Activated T-helper 2 cell treated with anti-CD3 and anti-CD28 coated beads, Interferon-gamma antibody, Interleukin-2, Interleukin-4, amounts not matched to agents 10 μg/mL and 5 μg/mL and 100 μg/mL, durations not matched to agents 14 hours and 24 hours and 36 hours (primary cell): ENCODE data around the gene NDUFB3. TPM values are rescaled to one million over a fixed set of nuclear protein-coding genes. Genes with fewer than 3 reads are reported as not detected.
"Not testable (repeated sequence)": the region's sequence is repeated elsewhere in the genome, so short reads cannot be mapped to it uniquely, and the experiment has no call there.

Experiments
- DNase-seq: peaks from one replicate; pipeline ENCODE4 v3.0.0; 2021; ENCODE audit warnings: low spot score
- H3K27ac Mint-ChIP-seq: one replicate; pipeline ENCODE4 v1.8.0; 2021; ENCODE audit warnings: mixed read lengths
- H3K27me3 Mint-ChIP-seq: one replicate; pipeline ENCODE4 v1.8.0; 2021; ENCODE audit warnings: low read depth, mixed read lengths
- H3K36me3 Mint-ChIP-seq: one replicate; pipeline ENCODE4 v1.8.0; 2021; ENCODE audit warnings: low read depth, mixed read lengths
- H3K4me1 Mint-ChIP-seq: one replicate; pipeline ENCODE4 v1.8.0; 2021; ENCODE audit warnings: low read depth, mixed read lengths
- H3K4me3 Mint-ChIP-seq: one replicate; pipeline ENCODE4 v1.8.0; 2021; ENCODE audit warnings: low read depth, mild to moderate bottlenecking, moderate library complexity, mixed read lengths
- H3K9me3 Mint-ChIP-seq: one replicate; pipeline ENCODE4 v1.8.0; 2021; ENCODE audit warnings: mixed read lengths
- intact Hi-C: fragments of 100-400 bp; cut with micrococcal nuclease; formaldehyde crosslinking; loops from one replicate; pipeline ENCODE4 v1.15.1; 2023
- total RNA-seq: library from RNA; stranded (reverse); gene quantifications from 2 replicates; pipeline ENCODE4 v1.2.3, GENCODE V29; 2022

Gene NDUFB3
- total RNA-seq, 1 donor from 2014 or later, result 125 TPM

GRCh38 chr2:201058914-201059313, 12.9 kb upstream of the NDUFB3 start:
- peaks cover 32% of the 10 kb centered on the region for H3K36me3 Mint-ChIP-seq
- no peak for DNase-seq
- H3K4me3 Mint-ChIP-seq, result no peak overlapping the region
- peaks cover 5% of the 10 kb centered on the region for H3K9me3 Mint-ChIP-seq
- H3K27me3 Mint-ChIP-seq, result no peaks in the 10 kb centered on the region
- H3K4me1 Mint-ChIP-seq, result peaks cover 14% of the 10 kb centered on the region
- no peak overlapping the region for H3K27ac Mint-ChIP-seq
- intact Hi-C loops, result loop anchor here (10.0 kb wide), 1 partner anchor 54 kb away; no protein-coding TSS in a partner anchor

- no peak for DNase-seq
- H3K27me3 Mint-ChIP-seq, result no peaks in the 10 kb centered on the region
- intact Hi-C loops, result loop anchor here (10.0 kb wide), 1 partner anchor 55 kb away; no protein-coding TSS in a partner anchor
- H3K4me3 Mint-ChIP-seq, result no peak overlapping the region
- H3K4me1 Mint-ChIP-seq, result peaks cover 21% of the 10 kb centered on the region
- peaks cover 5% of the 10 kb centered on the region for H3K9me3 Mint-ChIP-seq
- no peak overlapping the region for H3K27ac Mint-ChIP-seq
- H3K36me3 Mint-ChIP-seq, result peaks cover 32% of the 10 kb centered on the region
Measured at GRCh38 chr2:201059961-201060755, 11.6 kb upstream of the NDUFB3 start.

GRCh38 chr2:201063516-201063915, 8.3 kb upstream of the NDUFB3 start:
- H3K4me1 Mint-ChIP-seq, result peaks cover 33% of the 10 kb centered on the region
- H3K9me3 Mint-ChIP-seq, H3K4me3 Mint-ChIP-seq, intact Hi-C loops, DNase-seq, H3K27me3 Mint-ChIP-seq: not testable (repeated sequence)
- H3K36me3 Mint-ChIP-seq, result peaks cover 33% of the 10 kb centered on the region
- peak overlapping the region; percentile 83 for H3K27ac Mint-ChIP-seq

DNA sequence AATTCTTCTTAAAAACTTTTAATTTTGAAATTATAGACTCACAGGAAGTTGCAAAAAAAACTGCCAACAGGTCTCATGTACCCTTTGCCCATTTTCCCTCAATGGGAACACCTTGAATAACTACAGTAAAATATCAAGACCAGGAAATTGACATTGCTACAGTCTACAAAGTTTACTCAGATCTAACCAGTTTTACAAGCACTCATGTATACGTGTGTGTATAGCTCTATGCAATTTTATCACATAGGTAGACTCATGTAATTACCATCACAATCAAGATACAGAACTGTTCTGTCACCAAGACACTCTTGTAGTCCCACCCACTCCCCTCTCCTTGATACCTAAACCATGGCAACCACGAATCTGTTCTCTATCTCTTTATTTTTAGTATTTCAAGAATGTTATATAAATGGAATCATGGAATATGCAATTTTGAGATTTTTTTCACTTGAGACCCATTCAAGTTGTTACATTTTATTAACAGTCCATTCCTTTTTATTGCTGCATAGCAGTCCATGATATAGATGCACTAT, 6.9 kb upstream of the NDUFB3 start:
- H3K4me3 Mint-ChIP-seq, result no peak overlapping the region
- H3K27ac Mint-ChIP-seq, result no peak overlapping the region
- no peaks in the 10 kb centered on the region for H3K27me3 Mint-ChIP-seq
- no peak for DNase-seq
- intact Hi-C loops, result no loop called here
- H3K9me3 Mint-ChIP-seq, result peaks cover 5% of the 10 kb centered on the region
- H3K4me1 Mint-ChIP-seq, result peaks cover 45% of the 10 kb centered on the region
- H3K36me3 Mint-ChIP-seq, result peaks cover 29% of the 10 kb centered on the region

DNA sequence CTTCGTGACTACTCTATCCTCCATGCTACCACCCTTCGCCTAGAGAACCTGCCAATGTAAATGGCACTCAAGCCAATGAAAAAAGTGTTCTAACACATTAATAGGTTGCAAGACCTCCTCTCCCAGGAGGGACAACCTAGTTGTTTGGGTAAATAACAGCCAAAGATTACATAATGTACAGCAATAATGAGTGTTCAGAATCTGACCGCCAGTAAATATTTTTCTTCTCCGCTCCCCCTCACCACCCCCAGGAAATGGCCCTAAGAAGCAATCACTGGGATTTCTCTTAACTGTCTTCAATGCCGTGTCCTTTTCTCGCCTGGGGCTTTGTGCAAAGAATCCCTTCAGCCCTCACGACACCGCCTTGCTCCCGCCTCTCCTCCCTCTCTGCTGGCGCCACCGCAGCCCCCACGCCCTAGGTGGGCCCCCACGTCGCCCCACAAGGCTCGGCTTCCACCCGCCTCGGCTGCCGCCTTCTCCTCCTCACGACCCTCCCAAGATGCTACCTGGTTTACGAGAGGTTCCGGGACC, 788 bp upstream of the NDUFB3 start:
- Mint-ChIP-seq H3K36me3 (peaks cover 6% of the 10 kb centered on the region), H3K27ac (peak overlapping the region; percentile 93), H3K4me1 (peaks cover 40% of the 10 kb centered on the region), H3K27me3 (no peaks in the 10 kb centered on the region), H3K4me3 (peak overlapping the region; percentile 93), H3K9me3 (no peaks in the 10 kb centered on the region)
- intact Hi-C loops, result loop anchor here (1.0 to 5.0 kb wide), 10 partner anchors 45 to 380 kb away; partner anchors contain the start of genes BZW1, CFLAR, NIF3L1 and ORC2
- no peak for DNase-seq

DNA sequence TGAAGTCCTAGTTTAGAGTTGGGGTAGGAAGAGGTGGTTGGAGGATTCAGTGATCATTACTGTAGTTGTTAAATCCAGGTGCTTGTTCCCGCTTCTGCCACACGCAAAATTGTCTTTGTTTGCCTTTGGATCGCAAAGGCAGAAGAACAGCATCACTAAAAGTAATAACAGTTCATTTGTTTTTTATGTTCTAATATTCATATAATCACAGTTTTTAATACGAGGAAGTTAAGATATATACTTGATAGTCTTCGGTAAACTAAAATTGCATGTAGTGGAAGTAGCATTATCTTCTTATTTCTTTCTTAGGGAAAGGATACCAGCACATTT, 365 bp downstream of the NDUFB3 start:
- intact Hi-C loops, result loop anchor here (5.0 kb wide), 1 partner anchor 50 kb away; no protein-coding TSS in a partner anchor
- H3K4me3 Mint-ChIP-seq, result peak overlapping the region; percentile 93
- no peaks in the 10 kb centered on the region for H3K27me3 Mint-ChIP-seq
- no peaks in the 10 kb centered on the region for H3K9me3 Mint-ChIP-seq
- H3K27ac Mint-ChIP-seq, result peak overlapping the region; percentile 93
- H3K36me3 Mint-ChIP-seq, result peaks cover 6% of the 10 kb centered on the region
- no peak for DNase-seq
- H3K4me1 Mint-ChIP-seq, result peaks cover 32% of the 10 kb centered on the region

DNA sequence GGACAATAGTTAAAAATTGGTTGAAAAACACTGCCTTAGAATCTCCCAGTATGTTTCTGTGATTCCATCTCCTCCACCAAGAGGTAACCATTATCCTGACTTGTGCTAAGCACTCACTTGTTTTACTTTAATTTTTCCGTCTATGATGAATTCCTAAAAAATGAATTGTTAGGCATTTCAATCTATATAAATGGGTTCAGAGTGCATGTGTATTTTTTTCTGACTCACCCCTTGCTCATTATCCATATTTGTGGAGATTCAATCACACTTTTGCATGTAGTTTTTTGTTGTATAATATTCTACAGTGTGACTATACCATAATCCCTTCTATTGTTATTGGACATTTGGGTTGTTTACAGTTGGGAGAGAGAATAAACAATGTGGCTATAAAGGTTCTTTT, 1.3 kb downstream of the NDUFB3 start:
- no peaks in the 10 kb centered on the region for H3K9me3 Mint-ChIP-seq
- peaks cover 6% of the 10 kb centered on the region for H3K36me3 Mint-ChIP-seq
- DNase-seq, result no peak
- H3K27me3 Mint-ChIP-seq, result no peaks in the 10 kb centered on the region
- H3K4me1 Mint-ChIP-seq, result peaks cover 32% of the 10 kb centered on the region
- peak overlapping the region; percentile 41 for H3K27ac Mint-ChIP-seq
- intact Hi-C loops, result loop anchor here (5.0 kb wide), 1 partner anchor 51 kb away; no protein-coding TSS in a partner anchor
- H3K4me3 Mint-ChIP-seq, result peak overlapping the region; percentile 73

GRCh38 chr2:201074996-201075395, 3.2 kb downstream of the NDUFB3 start:
- no peak for DNase-seq
- Mint-ChIP-seq H3K4me3 (no peak overlapping the region), H3K27ac (no peak overlapping the region), H3K9me3 (no peaks in the 10 kb centered on the region), H3K27me3 (no peaks in the 10 kb centered on the region), H3K36me3 (peaks cover 12% of the 10 kb centered on the region), H3K4me1 (peaks cover 19% of the 10 kb centered on the region)
- intact Hi-C loops, result loop anchor here (5.0 kb wide), 1 partner anchor 53 kb away; no protein-coding TSS in a partner anchor

- Mint-ChIP-seq H3K9me3 (no peaks in the 10 kb centered on the region), H3K4me1 (peaks cover 2% of the 10 kb centered on the region), H3K36me3 (peaks cover 40% of the 10 kb centered on the region), H3K27me3 (no peaks in the 10 kb centered on the region), H3K27ac (no peak overlapping the region), H3K4me3 (no peak overlapping the region)
- DNase-seq, result no peak
- intact Hi-C loops, result no loop called here
Measured at GRCh38 chr2:201084863-201085262, 13.1 kb downstream of the NDUFB3 start.

DNA sequence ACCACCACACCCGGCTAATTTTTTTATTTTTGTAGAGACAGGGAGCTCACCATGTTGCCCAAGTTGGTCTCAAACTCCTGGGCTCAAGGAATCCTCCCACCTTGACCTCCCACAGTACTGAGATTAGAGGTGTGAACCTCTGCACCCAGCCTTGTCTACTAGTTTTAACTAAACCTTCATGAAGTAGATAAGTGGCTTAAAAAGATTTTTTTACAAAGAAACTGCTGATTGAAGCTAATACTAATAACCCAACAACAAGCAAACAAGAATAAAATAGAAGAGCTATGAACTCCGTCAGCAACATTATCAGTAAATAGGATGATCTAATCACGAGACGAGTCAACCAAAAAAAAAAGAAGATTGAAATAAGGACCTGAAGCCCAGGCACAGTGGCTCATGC, 18.8 kb downstream of the NDUFB3 start:
- no peaks in the 10 kb centered on the region for H3K9me3 Mint-ChIP-seq
- intact Hi-C loops, result no loop called here
- no peak for DNase-seq
- H3K4me1 Mint-ChIP-seq, result peaks cover 2% of the 10 kb centered on the region
- no peak overlapping the region for H3K4me3 Mint-ChIP-seq
- H3K27ac Mint-ChIP-seq, result no peak overlapping the region
- peaks cover 30% of the 10 kb centered on the region for H3K36me3 Mint-ChIP-seq
- no peaks in the 10 kb centered on the region for H3K27me3 Mint-ChIP-seq

- no peaks in the 10 kb centered on the region for H3K9me3 Mint-ChIP-seq
- H3K27me3 Mint-ChIP-seq, result no peaks in the 10 kb centered on the region
- intact Hi-C loops, result no loop called here
- DNase-seq, result no peak
- no peak overlapping the region for H3K4me3 Mint-ChIP-seq
- peaks cover 2% of the 10 kb centered on the region for H3K4me1 Mint-ChIP-seq
- H3K27ac Mint-ChIP-seq, result no peak overlapping the region
- peaks cover 7% of the 10 kb centered on the region for H3K36me3 Mint-ChIP-seq
Measured at GRCh38 chr2:201093573-201093972, 21.8 kb downstream of the NDUFB3 start.

GRCh38 chr2:201100497-201100896, 28.7 kb downstream of the NDUFB3 start:
- Mint-ChIP-seq H3K4me1 (no peaks in the 10 kb centered on the region), H3K4me3 (no peak overlapping the region), H3K36me3 (no peaks in the 10 kb centered on the region), H3K27me3 (no peaks in the 10 kb centered on the region), H3K27ac (no peak overlapping the region), H3K9me3 (no peaks in the 10 kb centered on the region)
- intact Hi-C loops, result no loop called here
- DNase-seq, result no peak

DNA sequence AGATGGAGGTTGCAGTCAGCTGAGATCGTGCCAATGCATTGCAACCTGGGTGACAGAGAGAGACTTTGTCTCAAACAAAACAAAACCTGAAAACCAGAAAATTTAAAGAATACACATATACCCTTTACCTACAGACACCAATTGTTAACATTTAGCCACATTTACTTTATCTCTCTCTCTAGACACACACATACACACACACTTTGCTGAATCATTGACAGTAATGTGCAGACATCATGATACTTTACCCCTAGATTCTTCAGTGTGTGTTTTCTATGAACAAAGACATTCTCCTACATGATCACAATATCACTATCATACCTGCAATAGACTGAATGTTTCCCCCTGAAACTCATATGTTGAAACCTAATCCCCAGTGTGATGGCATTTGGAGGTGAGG, 34.0 kb downstream of the NDUFB3 start:
- H3K4me3 Mint-ChIP-seq, result no peak overlapping the region
- no peaks in the 10 kb centered on the region for H3K36me3 Mint-ChIP-seq
- H3K9me3 Mint-ChIP-seq, result no peaks in the 10 kb centered on the region
- no peaks in the 10 kb centered on the region for H3K4me1 Mint-ChIP-seq
- peaks cover 5% of the 10 kb centered on the region for H3K27me3 Mint-ChIP-seq
- intact Hi-C loops, result no loop called here
- no peak for DNase-seq
- H3K27ac Mint-ChIP-seq, result no peak overlapping the region
